ENCODE results near the gene KLF6. TPM values are rescaled to one million over a fixed set of nuclear protein-coding genes. Genes with fewer than 3 reads are reported as not detected.
A peak's percentile ranks its signal among the peaks of the same experiment; 100 is the strongest.

KLF6 gene
- total RNA-seq, 1 donor, result 37.6 TPM

DNA sequence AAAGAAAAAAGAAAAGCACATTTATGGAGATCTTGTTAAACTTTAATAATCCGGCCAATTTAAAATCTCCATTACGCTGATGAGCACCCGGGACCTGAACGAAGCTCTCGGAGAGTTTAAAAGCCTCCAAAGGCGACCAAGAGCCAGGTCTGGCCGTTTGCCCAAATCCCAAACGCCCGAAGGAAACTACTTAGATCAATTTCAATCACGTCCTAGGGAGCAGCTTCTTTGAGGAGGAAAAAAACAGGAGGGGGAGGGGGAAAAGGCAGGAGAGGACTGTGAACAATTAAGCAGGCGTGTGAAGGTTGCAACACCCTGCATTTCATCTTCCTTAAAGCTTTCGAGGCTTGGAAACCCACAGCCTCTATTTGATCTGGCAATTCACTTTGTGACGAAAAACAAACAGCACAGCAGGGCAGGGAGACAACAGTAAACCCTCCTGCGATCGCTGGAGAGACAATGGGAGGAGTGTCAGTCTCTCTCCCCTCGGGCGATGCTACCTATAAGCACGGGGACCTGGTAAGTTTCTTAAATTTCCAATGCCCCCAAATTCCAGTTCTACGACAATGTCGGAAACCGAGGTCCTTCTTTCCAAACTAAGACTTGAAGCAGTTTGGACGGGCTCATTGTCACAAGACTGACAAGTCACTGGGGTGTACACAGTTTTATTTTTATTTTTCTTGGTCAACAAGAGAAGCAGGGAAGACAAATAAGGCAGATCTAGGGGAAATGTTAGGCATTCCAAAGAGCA is 1.2 kb downstream of the KLF6 start:
- TF ChIP-seq, protein P1, sequence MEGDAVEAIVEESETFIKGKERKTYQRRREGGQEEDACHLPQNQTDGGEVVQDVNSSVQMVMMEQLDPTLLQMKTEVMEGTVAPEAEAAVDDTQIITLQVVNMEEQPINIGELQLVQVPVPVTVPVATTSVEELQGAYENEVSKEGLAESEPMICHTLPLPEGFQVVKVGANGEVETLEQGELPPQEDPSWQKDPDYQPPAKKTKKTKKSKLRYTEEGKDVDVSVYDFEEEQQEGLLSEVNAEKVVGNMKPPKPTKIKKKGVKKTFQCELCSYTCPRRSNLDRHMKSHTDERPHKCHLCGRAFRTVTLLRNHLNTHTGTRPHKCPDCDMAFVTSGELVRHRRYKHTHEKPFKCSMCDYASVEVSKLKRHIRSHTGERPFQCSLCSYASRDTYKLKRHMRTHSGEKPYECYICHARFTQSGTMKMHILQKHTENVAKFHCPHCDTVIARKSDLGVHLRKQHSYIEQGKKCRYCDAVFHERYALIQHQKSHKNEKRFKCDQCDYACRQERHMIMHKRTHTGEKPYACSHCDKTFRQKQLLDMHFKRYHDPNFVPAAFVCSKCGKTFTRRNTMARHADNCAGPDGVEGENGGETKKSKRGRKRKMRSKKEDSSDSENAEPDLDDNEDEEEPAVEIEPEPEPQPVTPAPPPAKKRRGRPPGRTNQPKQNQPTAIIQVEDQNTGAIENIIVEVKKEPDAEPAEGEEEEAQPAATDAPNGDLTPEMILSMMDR (IDR thresholded peaks at IDR 0.05; ENCODE audit: insufficient read depth, low read depth, low read length), result no peak
- peak; percentile 90 for DNase-seq (ENCODE audit: low read depth)
- H3K4me3 ChIP-seq (ENCODE audit: low read depth, low read length), result peak overlapping the region; percentile 90

DNA sequence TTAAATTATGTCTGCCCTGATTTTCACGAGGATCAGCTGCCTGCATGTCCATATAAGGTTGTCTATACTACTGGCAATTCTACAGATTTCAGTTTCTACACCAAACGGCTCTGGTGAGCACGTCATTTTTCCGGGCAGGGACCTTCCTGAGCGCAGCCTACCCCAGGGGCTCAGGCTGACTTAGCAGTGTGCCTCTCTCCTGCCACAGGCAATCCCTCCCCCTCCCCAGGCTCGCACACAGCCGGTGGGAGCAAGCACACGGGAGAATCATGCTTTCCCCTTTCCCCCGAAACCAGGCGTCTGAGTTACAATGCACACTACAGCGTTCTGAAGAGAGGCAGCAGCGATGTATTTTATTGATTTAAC is 1.7 kb downstream of the KLF6 start:
- H3K4me3 ChIP-seq (ENCODE audit: low read depth, low read length), result peak overlapping the region; percentile 90
- peak; percentile 89 for DNase-seq (ENCODE audit: low read depth)
- TF ChIP-seq, protein P1 (IDR thresholded peaks at IDR 0.05; ENCODE audit: insufficient read depth, low read depth, low read length), result no peak

DNA sequence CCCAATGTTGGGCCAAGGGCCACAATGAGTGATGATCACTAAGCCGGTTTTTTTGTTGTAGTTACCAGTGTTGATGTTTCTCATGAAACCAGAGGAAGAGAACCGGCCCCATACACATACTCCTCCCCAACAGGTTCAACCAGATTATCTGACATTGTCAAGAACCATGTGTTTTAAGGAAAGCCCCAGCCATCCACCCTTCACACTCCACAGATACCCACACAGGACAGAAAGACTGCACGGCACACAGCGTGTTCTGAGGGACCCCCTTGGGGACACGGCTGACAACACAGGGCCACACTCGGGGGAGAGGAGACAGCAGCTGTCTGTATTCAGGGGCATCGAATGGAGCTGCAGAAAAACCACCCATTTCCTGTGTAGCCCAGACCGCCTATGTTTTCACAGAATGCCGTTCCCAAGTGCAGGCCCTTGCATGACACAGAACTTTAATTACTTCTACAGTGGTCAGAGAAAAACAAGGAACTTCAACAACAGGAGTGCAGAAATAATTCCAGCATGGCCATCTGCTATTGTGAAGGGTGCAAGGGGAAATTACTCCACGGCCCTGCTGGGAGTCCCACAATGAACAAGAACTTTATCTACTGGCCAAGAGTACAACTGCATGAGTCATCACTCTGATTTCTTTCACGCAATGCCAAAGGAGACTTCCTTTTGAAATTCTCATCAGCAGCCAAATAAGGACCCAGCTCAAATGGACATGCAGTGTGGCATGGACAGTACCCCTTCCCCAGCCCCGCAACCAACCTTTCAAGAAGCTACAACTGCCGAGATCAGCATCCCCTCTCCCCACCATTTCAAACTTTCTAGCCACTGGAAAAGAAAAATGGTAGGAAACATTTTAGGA is 2.3 kb downstream of the KLF6 start:
- peak overlapping the region; percentile 90 for H3K4me3 ChIP-seq (ENCODE audit: low read depth, low read length)
- TF ChIP-seq, protein P1 (IDR thresholded peaks at IDR 0.05; ENCODE audit: insufficient read depth, low read depth, low read length), result no peak
- DNase-seq (ENCODE audit: low read depth), result peak; percentile 97

DNA sequence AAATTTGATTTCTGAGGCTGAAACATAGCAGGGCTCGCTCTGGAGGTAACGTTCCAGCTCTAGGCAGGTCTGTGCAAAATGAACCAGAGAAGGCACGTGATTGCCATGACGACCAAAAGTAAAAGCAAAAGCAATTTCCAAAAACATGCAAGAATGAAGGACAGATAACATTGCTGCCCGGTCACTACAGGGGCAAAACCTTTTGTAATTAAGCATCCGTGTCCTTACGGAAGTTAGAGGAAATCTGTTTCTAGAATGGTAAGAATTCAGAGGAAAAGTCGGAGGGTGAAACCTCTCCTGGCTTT is 2.9 kb downstream of the KLF6 start:
- peak overlapping the region; percentile 90 for H3K4me3 ChIP-seq (ENCODE audit: low read depth, low read length)
- DNase-seq (ENCODE audit: low read depth), result peak; percentile 84
- TF ChIP-seq, protein P1 (IDR thresholded peaks at IDR 0.05; ENCODE audit: insufficient read depth, low read depth, low read length), result no peak

DNA sequence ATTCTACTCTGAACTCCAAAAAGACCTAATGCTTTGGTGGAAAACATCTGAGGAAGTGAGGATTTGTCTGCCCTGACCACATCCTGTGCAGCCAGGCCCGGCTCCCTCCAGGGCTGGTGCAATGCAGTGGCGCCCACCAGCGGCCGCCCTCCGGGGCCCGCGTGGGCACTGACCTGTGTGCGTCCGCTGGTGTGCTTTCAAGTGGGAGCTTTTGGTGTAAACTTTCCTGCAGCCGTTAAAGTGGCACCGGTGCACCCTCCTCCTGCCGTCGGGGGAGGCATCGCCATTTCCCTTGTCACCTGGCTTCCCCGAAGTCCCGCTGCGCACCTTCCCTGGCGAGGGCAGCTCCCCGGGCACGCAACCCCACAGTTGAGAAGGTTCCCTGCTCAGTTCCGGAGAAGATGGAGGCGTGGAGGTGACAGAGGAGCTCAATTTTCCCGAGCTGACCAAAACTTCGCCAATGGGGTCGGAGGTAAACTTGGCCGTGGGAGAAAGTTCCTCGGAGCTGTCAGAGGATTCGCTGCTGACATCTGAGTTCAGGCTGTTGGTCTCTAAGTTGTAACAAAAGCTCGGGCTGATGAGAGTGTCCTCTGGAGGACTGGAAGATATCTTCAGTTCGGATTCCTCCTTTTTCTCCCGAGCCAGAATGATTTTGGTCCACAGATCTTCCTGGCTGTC is 3.4 kb downstream of the KLF6 start:
- DNase-seq (ENCODE audit: low read depth), result peak; percentile 83
- H3K4me3 ChIP-seq (ENCODE audit: low read depth, low read length), result peak overlapping the region; percentile 90
- TF ChIP-seq, protein P1 (IDR thresholded peaks at IDR 0.05; ENCODE audit: insufficient read depth, low read depth, low read length), result peak; percentile 74

DNA sequence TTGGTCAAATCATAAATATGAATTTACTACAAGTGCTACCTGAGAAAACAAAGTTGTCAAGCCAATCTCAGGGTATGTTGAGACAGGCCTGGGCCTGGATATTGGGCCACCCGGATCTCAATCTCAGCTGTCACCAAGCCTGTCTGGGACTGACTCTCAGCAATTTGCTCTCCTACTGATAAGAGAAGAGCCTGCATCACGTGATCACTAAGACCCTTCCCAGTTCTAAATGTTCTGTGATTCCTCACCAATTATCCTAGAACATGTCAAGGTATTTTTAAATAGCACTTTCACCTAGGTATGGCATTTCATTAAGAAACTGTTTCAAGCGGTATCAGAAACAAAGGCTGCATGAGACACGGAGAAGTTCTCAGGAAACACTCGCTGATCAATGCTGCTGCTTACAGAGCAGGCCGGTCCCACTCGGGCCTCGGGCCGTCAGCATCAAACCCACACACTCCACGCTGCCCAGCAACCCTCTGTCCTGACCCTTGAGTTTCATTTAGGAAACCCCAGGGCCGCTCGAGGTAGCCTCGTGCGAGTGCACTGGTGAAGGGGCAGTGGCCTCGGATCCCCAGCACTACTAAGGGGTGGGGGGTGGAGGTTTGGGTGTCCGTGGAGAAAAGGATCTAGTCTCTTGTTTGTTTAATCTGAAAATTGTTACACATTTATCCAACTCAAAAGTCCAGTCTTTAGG is 4.1 kb downstream of the KLF6 start:
- DNase-seq (ENCODE audit: low read depth), result no peak
- peak overlapping the region; percentile 90 for H3K4me3 ChIP-seq (ENCODE audit: low read depth, low read length)
- TF ChIP-seq, protein P1 (IDR thresholded peaks at IDR 0.05; ENCODE audit: insufficient read depth, low read depth, low read length), result no peak
